ENCODE measurements around the gene RRP1B. TPM values are rescaled to one million over a fixed set of nuclear protein-coding genes. Genes with fewer than 3 reads are reported as not detected.
"Not testable (repeated sequence)": the region's sequence is repeated elsewhere in the genome, so short reads cannot be mapped to it uniquely, and the experiment has no call there.

The RRP1B gene
- total RNA-seq, 2 donors from 2014 or later = 30.3 to 30.6 TPM

DNA sequence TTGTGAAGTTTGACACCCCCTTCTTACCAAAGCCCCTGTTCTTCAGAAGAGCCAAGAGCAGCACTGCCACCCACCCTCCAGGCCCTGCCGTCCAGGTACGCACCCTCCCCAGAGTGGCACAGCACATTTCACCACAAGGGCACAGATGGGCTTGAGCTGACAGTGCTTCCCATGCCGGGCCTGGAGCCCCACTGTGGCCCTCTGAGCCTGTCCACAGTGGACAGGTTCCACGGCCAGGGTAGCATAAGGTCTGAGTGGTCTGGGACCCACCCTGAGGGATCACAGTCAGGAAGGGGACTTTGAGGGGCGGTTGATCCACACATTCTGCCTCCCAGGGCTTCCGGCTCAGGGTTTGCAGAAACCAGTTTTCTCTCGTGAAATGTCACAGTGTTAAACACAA lies 31.0 kb downstream of the RRP1B start:
- H3K4me3 Mint-ChIP-seq = no peak overlapping the region
- H3K4me1 Mint-ChIP-seq = peaks cover 2% of the 10 kb centered on the region
- no peaks in the 10 kb centered on the region for H3K9me3 ChIP-seq (ENCODE audit: control insufficient read depth, low read length, poor library complexity, severe bottlenecking)
- H3K27me3 Mint-ChIP-seq = no peaks in the 10 kb centered on the region
- ATAC-seq = no peak
- no peak for DNase-seq
- peak overlapping the region; percentile 19 for H3K27ac Mint-ChIP-seq
- H3K36me3 Mint-ChIP-seq (ENCODE audit: low read depth) = peaks cover 9% of the 10 kb centered on the region

DNA sequence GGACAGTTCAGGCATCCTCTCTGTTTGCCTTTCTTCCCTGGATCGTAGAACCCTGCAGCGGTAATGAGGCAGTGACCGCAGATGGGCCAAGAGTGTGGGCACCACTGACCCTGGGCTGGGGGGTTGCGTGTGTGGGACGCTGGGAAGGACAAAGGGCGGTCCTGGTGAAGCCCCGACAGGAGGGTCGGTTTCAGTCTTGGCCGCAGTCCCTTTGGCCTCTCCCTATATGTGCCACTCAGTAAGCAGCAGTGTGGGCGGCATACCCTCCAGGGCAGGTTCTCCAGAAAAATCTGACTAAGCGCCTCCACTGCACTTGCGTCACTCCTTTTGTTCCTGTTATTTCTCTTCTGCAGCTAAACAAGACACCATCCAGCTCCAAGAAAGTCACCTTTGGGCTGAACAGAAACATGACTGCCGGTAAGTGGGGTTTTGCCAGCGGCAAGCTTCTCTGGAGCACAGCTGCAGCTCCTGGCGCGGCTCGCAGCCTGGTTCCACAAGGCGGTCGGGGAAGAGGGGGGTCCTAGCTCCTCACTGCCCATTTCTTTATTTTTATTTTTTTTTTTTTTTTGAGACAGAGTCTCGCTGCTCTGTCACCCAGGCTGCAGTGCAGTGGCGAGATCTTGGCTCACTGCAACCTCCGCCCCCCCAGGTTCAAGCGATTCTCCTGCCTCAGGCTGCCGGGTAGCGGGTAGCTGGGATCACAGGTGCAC lies 31.9 kb downstream of the RRP1B start:
- H3K27ac Mint-ChIP-seq = no peak overlapping the region
- no peaks in the 10 kb centered on the region for H3K27me3 Mint-ChIP-seq
- DNase-seq (no peak), ATAC-seq (no peak)
- peaks cover 2% of the 10 kb centered on the region for H3K4me1 Mint-ChIP-seq
- H3K4me3 Mint-ChIP-seq = no peak overlapping the region
- peaks cover 9% of the 10 kb centered on the region for H3K36me3 Mint-ChIP-seq (ENCODE audit: low read depth)
- H3K9me3 ChIP-seq (ENCODE audit: control insufficient read depth, low read length, poor library complexity, severe bottlenecking) = no peaks in the 10 kb centered on the region

- Mint-ChIP-seq H3K27ac (no peak overlapping the region), H3K36me3 (ENCODE audit: low read depth) (peaks cover 9% of the 10 kb centered on the region), H3K4me1 (peaks cover 2% of the 10 kb centered on the region), H3K4me3 (no peak overlapping the region), H3K27me3 (no peaks in the 10 kb centered on the region)
- H3K9me3 ChIP-seq (ENCODE audit: control insufficient read depth, low read length, poor library complexity, severe bottlenecking) = no peaks in the 10 kb centered on the region
- ATAC-seq (no peak), DNase-seq (no peak)
These were observed 32.4 kb downstream of the RRP1B start for GRCh38 chr21:43691801-43692200.

DNA sequence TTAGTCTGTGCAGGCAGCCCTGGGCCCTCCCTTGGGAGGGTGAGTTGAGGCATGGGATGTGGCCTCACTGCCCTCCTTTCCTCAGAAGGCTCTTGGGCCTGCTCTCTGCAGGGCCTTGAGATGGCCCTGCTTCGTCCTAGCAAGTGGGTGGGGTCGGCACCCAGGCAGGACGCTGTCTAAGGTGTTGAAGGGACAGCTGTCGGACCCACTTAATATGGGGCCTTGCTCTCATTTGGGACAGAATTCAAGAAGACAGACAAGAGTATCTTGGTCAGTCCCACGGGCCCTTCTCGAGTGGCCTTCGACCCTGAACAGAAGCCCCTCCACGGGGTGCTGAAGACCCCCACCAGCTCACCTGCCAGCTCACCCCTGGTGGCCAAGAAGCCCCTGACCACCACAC lies 33.6 kb downstream of the RRP1B start:
- Mint-ChIP-seq H3K4me3 (no peak overlapping the region), H3K36me3 (ENCODE audit: low read depth) (peaks cover 7% of the 10 kb centered on the region), H3K4me1 (peaks cover under 1% of the 10 kb centered on the region), H3K27ac (no peak overlapping the region), H3K27me3 (no peaks in the 10 kb centered on the region)
- no peak for ATAC-seq
- DNase-seq = no peak
- H3K9me3 ChIP-seq (ENCODE audit: control insufficient read depth, low read length, poor library complexity, severe bottlenecking) = no peaks in the 10 kb centered on the region

- Mint-ChIP-seq H3K27me3 (no peaks in the 10 kb centered on the region), H3K27ac (peak overlapping the region; percentile 37), H3K36me3 (ENCODE audit: low read depth) (peaks cover 7% of the 10 kb centered on the region), H3K4me3 (no peak overlapping the region), H3K4me1 (no peaks in the 10 kb centered on the region)
- DNase-seq (no peak), ATAC-seq (no peak)
- no peaks in the 10 kb centered on the region for H3K9me3 ChIP-seq (ENCODE audit: control insufficient read depth, low read length, poor library complexity, severe bottlenecking)
These were observed 34.6 kb downstream of the RRP1B start for GRCh38 chr21:43693981-43694380.

GRCh38 chr21:43694437-43695079 lies 35.2 kb downstream of the RRP1B start:
- Mint-ChIP-seq H3K27me3 (no peaks in the 10 kb centered on the region), H3K27ac (peak overlapping the region; percentile 37), H3K36me3 (ENCODE audit: low read depth) (peaks cover 7% of the 10 kb centered on the region), H3K4me1 (no peaks in the 10 kb centered on the region), H3K4me3 (no peak overlapping the region)
- ATAC-seq = no peak
- no peaks in the 10 kb centered on the region for H3K9me3 ChIP-seq (ENCODE audit: control insufficient read depth, low read length, poor library complexity, severe bottlenecking)
- no peak for DNase-seq

- ATAC-seq (no peak), DNase-seq (no peak)
- no peak overlapping the region for H3K4me3 Mint-ChIP-seq
- H3K27me3 Mint-ChIP-seq = no peaks in the 10 kb centered on the region
- no peaks in the 10 kb centered on the region for H3K4me1 Mint-ChIP-seq
- H3K27ac Mint-ChIP-seq = no peak overlapping the region
- peaks cover 7% of the 10 kb centered on the region for H3K36me3 Mint-ChIP-seq (ENCODE audit: low read depth)
- H3K9me3 ChIP-seq (ENCODE audit: control insufficient read depth, low read length, poor library complexity, severe bottlenecking) = no peaks in the 10 kb centered on the region
These were observed 36.9 kb downstream of the RRP1B start for GRCh38 chr21:43696214-43696613.

GRCh38 chr21:43697758-43698643 lies 38.6 kb downstream of the RRP1B start:
- no peaks in the 10 kb centered on the region for H3K9me3 ChIP-seq (ENCODE audit: control insufficient read depth, low read length, poor library complexity, severe bottlenecking)
- Mint-ChIP-seq H3K27me3 (no peaks in the 10 kb centered on the region), H3K36me3 (ENCODE audit: low read depth) (peaks cover 7% of the 10 kb centered on the region), H3K4me1 (peaks cover 4% of the 10 kb centered on the region), H3K4me3 (no peak overlapping the region), H3K27ac (peak overlapping the region; percentile 34)
- no peak for DNase-seq
- ATAC-seq = peak; percentile 21

DNA sequence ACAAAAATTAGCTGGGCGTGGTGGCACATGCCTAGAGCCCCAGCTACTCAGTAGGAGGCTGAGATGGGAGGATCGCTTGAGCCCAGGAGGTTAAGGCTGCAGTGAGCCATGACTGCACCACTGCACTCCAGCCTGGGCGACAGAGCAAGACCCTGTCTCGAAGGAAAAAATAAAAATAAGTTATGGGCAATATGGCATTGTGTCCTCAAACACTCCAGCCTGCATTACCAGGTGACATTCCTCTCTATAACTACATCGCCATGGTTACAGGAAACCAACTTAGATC lies 40.1 kb downstream of the RRP1B start:
- H3K36me3 Mint-ChIP-seq (ENCODE audit: low read depth); H3K4me1 Mint-ChIP-seq; DNase-seq; H3K9me3 ChIP-seq (ENCODE audit: control insufficient read depth, low read length, poor library complexity, severe bottlenecking); ATAC-seq; H3K27ac Mint-ChIP-seq; H3K27me3 Mint-ChIP-seq; H3K4me3 Mint-ChIP-seq: not testable (repeated sequence)

- Mint-ChIP-seq H3K4me3 (no peak overlapping the region), H3K27ac (no peak overlapping the region), H3K36me3 (ENCODE audit: low read depth) (peaks cover 2% of the 10 kb centered on the region), H3K27me3 (no peaks in the 10 kb centered on the region), H3K4me1 (peaks cover 4% of the 10 kb centered on the region)
- ATAC-seq (no peak), DNase-seq (no peak)
- no peaks in the 10 kb centered on the region for H3K9me3 ChIP-seq (ENCODE audit: control insufficient read depth, low read length, poor library complexity, severe bottlenecking)
These were observed 40.7 kb downstream of the RRP1B start for GRCh38 chr21:43699933-43700599.

GRCh38 chr21:43701936-43702784 lies 42.8 kb downstream of the RRP1B start:
- Mint-ChIP-seq H3K4me3 (no peak overlapping the region), H3K27ac (no peak overlapping the region), H3K4me1 (peaks cover 4% of the 10 kb centered on the region), H3K36me3 (ENCODE audit: low read depth) (peaks cover 2% of the 10 kb centered on the region), H3K27me3 (no peaks in the 10 kb centered on the region)
- ATAC-seq (no peak), DNase-seq (no peak)
- H3K9me3 ChIP-seq (ENCODE audit: control insufficient read depth, low read length, poor library complexity, severe bottlenecking) = no peaks in the 10 kb centered on the region

- Mint-ChIP-seq H3K27ac (no peak overlapping the region), H3K4me3 (peak overlapping the region; percentile 52), H3K27me3 (no peaks in the 10 kb centered on the region), H3K4me1 (peaks cover 4% of the 10 kb centered on the region), H3K36me3 (ENCODE audit: low read depth) (peaks cover 1% of the 10 kb centered on the region)
- DNase-seq (no peak), ATAC-seq (no peak)
- no peaks in the 10 kb centered on the region for H3K9me3 ChIP-seq (ENCODE audit: control insufficient read depth, low read length, poor library complexity, severe bottlenecking)
These were observed 43.4 kb downstream of the RRP1B start for GRCh38 chr21:43702785-43703034.

Data from T-helper 17 cell (primary cell).